ENCODE data around the gene ENC1. TPM values are rescaled to one million over a fixed set of nuclear protein-coding genes. Genes with fewer than 3 reads are reported as not detected.
A peak's percentile ranks its signal among the peaks of the same experiment; 100 is the strongest.

ENC1 gene
- total RNA-seq, 4 donors from 2014 or later, result 14.9 to 26.9 (median 22.0) TPM

GRCh38 chr5:74586856-74587255 lies 53.7 kb downstream of the ENC1 start:
- H3K27ac ChIP-seq, result no peak overlapping the region
- intact Hi-C loops (cut with DNase I; ENCODE audit: low total_unique reads), result no loop called here
- in situ Hi-C loops (cut with MboI; ENCODE audit: low pct_ligation_motif_present in 1 of 4, low pct_unique_long_range_greater_than_20kb in 1 of 4, low sequenced_read_pairs in 3 of 4), result no loop called here

GRCh38 chr5:74582853-74583252 lies 57.7 kb downstream of the ENC1 start:
- no peak overlapping the region for H3K4me3 ChIP-seq
- no peaks in the 10 kb centered on the region for H3K36me3 ChIP-seq
- H3K4me1 ChIP-seq, result peaks cover 0 to 49% (median 16%) of the 10 kb centered on the region in 4 donors
- in situ Hi-C loops (cut with MboI; ENCODE audit: low pct_ligation_motif_present in 1 of 4, low pct_unique_long_range_greater_than_20kb in 1 of 4, low sequenced_read_pairs in 3 of 4), result no loop called here
- no peak for DNase-seq
- 91 to 92% methylated on average over 4 of the region's 4 CpGs for WGBS, 2 donors (ENCODE audit: low coverage in 1 of 2)
- H3K27me3 ChIP-seq, result no peaks in the 10 kb centered on the region
- H3K27ac ChIP-seq, result no peak overlapping the region
- no peaks in the 10 kb centered on the region for H3K9me3 ChIP-seq
- intact Hi-C loops (cut with DNase I; ENCODE audit: low total_unique reads), result no loop called here
- no peak for TF ChIP-seq POLR2AphosphoS5 (IDR thresholded peaks at IDR 0.05)
- TF ChIP-seq CTCF (IDR thresholded peaks at IDR 0.05), result no peak
- no peak for TF ChIP-seq EP300 (IDR thresholded peaks at IDR 0.05; ENCODE audit: low read depth)
- no peak for TF ChIP-seq POLR2A (IDR thresholded peaks at IDR 0.05)

More at GRCh38 chr5:74586856-74587255, 53.7 kb downstream of the ENC1 start:
- 66 to 70% methylated on average over 1 of the region's 1 CpG for WGBS, 2 donors (ENCODE audit: low coverage in 1 of 2)
- no peak for DNase-seq
- no peaks in the 10 kb centered on the region for H3K27me3 ChIP-seq
- TF ChIP-seq POLR2A (IDR thresholded peaks at IDR 0.05) (no peak), EP300 (IDR thresholded peaks at IDR 0.05; ENCODE audit: low read depth) (no peak), CTCF (IDR thresholded peaks at IDR 0.05) (no peak), POLR2AphosphoS5 (IDR thresholded peaks at IDR 0.05) (no peak)
- no peaks in the 10 kb centered on the region for H3K36me3 ChIP-seq
- peaks cover 0 to 40% (median 9%) of the 10 kb centered on the region in 4 donors for H3K4me1 ChIP-seq
- no peak overlapping the region for H3K4me3 ChIP-seq
- H3K9me3 ChIP-seq, result no peaks in the 10 kb centered on the region

- Histone ChIP-seq H3K9me3 (no peaks in the 10 kb centered on the region), H3K4me3 (no peak overlapping the region), H3K27ac (peak overlapping the region; percentile 78 to 86 (median 80)), H3K27me3 (no peaks in the 10 kb centered on the region), H3K4me1 (peaks cover 5 to 50% (median 22%) of the 10 kb centered on the region in 4 donors), H3K36me3 (no peaks in the 10 kb centered on the region)
- TF ChIP-seq EP300 (IDR thresholded peaks at IDR 0.05; ENCODE audit: low read depth) (no peak), POLR2AphosphoS5 (IDR thresholded peaks at IDR 0.05) (no peak), POLR2A (IDR thresholded peaks at IDR 0.05) (no peak), CTCF (IDR thresholded peaks at IDR 0.05) (no peak)
- intact Hi-C loops (cut with DNase I; ENCODE audit: low total_unique reads) (no loop called here), in situ Hi-C loops (cut with MboI; ENCODE audit: low pct_ligation_motif_present in 1 of 4, low pct_unique_long_range_greater_than_20kb in 1 of 4, low sequenced_read_pairs in 3 of 4) (no loop called here)
- peak; percentile 65 for DNase-seq
- WGBS, 2 donors (ENCODE audit: low coverage in 1 of 2), result 51% methylated on average over 4 of the region's 4 CpGs; no CpG with 5 or more reads in 1 of the 2 donors
Measured at GRCh38 chr5:74581988-74582365, 58.6 kb downstream of the ENC1 start.

GRCh38 chr5:74580729-74581109 lies 59.8 kb downstream of the ENC1 start:
- peak overlapping the region; percentile 71 to 79 (median 76) for H3K27ac ChIP-seq
- H3K4me1 ChIP-seq, result peaks cover 6 to 57% (median 32%) of the 10 kb centered on the region in 4 donors
- no peak for TF ChIP-seq POLR2AphosphoS5 (IDR thresholded peaks at IDR 0.05)
- no peak for TF ChIP-seq EP300 (IDR thresholded peaks at IDR 0.05; ENCODE audit: low read depth)
- TF ChIP-seq POLR2A (IDR thresholded peaks at IDR 0.05), result no peak
- TF ChIP-seq CTCF (IDR thresholded peaks at IDR 0.05), result no peak
- no peaks in the 10 kb centered on the region for H3K27me3 ChIP-seq
- H3K4me3 ChIP-seq, result no peak overlapping the region
- no peaks in the 10 kb centered on the region for H3K36me3 ChIP-seq
- DNase-seq, result no peak
- no peaks in the 10 kb centered on the region for H3K9me3 ChIP-seq
- intact Hi-C loops (cut with DNase I; ENCODE audit: low total_unique reads) (no loop called here), in situ Hi-C loops (cut with MboI; ENCODE audit: low pct_ligation_motif_present in 1 of 4, low pct_unique_long_range_greater_than_20kb in 1 of 4, low sequenced_read_pairs in 3 of 4) (no loop called here)
- 65 to 67% methylated on average over 2 to 3 of the region's 3 CpGs for WGBS, 2 donors (ENCODE audit: low coverage in 1 of 2)
